ENCODE data around the gene DCP2.

The DCP2 gene

GRCh38 chr5:112965733-112966306 is 10.8 kb upstream of the DCP2 start:
- TF ChIP-seq, protein P1, sequence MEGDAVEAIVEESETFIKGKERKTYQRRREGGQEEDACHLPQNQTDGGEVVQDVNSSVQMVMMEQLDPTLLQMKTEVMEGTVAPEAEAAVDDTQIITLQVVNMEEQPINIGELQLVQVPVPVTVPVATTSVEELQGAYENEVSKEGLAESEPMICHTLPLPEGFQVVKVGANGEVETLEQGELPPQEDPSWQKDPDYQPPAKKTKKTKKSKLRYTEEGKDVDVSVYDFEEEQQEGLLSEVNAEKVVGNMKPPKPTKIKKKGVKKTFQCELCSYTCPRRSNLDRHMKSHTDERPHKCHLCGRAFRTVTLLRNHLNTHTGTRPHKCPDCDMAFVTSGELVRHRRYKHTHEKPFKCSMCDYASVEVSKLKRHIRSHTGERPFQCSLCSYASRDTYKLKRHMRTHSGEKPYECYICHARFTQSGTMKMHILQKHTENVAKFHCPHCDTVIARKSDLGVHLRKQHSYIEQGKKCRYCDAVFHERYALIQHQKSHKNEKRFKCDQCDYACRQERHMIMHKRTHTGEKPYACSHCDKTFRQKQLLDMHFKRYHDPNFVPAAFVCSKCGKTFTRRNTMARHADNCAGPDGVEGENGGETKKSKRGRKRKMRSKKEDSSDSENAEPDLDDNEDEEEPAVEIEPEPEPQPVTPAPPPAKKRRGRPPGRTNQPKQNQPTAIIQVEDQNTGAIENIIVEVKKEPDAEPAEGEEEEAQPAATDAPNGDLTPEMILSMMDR (IDR thresholded peaks at IDR 0.05; ENCODE audit: control extremely low read depth, extremely low read depth, low read depth, missing control alignments): no peak
- no peak for DNase-seq (ENCODE audit: extremely low spot score)
- CTCF ChIA-PET: interaction anchor here (0.8 to 2.1 kb wide), 5 partner anchors 11 to 414 kb away, joined by 3 to 7 read pairs (median 4); partner anchors contain the start of genes DCP2 and REEP5
- POLR2A ChIA-PET: no interaction called here

DNA sequence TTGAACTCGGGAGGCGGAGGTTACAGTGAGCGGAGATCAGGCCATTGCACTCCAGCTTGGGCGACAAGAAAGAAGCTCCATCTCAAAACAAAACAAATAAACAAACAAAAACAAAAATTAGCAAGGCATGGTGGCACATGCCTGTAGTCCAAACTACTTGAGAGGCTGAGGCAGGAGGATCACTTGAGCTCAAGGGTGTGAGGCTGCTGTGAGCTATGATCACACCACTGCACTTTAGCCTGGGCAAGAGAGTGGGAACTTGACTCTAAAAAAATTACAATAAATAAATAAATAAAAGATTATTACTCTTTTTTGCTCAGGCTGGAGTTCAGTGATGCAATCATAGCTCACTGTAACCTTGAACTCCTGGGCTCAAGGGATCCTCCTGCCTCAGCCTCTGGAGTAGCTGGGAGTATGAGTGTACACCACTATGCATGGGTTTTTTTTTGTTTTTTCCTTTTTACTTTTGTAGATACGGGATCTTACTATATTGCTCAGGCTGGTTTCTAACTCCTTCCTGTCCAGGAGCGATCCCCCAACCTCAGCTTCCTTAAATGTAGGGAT is 9.0 kb upstream of the DCP2 start:
- ChIA-PET CTCF (interaction anchor here (1.0 to 3.9 kb wide), 5 partner anchors 28 to 107 kb away, joined by 3 to 28 read pairs (median 3); partner anchors contain the start of genes REEP5 and SRP19), POLR2A (no interaction called here)
- TF ChIP-seq, protein P1 (IDR thresholded peaks at IDR 0.05; ENCODE audit: control extremely low read depth, extremely low read depth, low read depth, missing control alignments): no peak

GRCh38 chr5:112968411-112969106 is 8.0 kb upstream of the DCP2 start:
- no peak for DNase-seq (ENCODE audit: extremely low spot score)
- POLR2A ChIA-PET: no interaction called here
- TF ChIP-seq, protein P1 (IDR thresholded peaks at IDR 0.05; ENCODE audit: control extremely low read depth, extremely low read depth, low read depth, missing control alignments): no peak
- CTCF ChIA-PET: interaction anchor here (1.1 to 3.9 kb wide), 5 partner anchors 27 to 52 kb away, joined by 3 to 28 read pairs (median 3); partner anchors contain the start of gene REEP5

More for the DNA sequence above, 9.0 kb upstream of the DCP2 start:
- no peak for DNase-seq (ENCODE audit: extremely low spot score)

DNA sequence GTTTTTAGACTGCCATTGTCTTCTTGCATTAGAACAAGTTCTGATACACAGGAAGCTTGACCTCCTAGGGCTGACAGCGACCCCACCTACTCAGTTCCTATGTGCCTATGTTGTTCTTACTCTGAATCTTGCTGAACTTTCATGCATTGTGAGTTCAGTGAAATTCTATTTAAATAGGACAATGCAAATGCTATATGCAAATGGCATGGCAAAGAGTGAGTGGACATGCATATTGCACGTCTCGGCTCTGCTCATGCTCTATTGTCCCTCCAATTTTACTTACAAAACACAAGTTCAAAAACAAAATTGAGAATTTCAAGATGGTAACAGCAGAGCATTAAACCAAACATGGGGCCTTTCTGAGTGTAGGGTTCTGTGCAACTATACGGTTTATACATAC is 5.3 kb upstream of the DCP2 start:
- TF ChIP-seq, protein P1 (IDR thresholded peaks at IDR 0.05; ENCODE audit: control extremely low read depth, extremely low read depth, low read depth, missing control alignments): no peak
- CTCF ChIA-PET: interaction anchor here (1.6 to 3.3 kb wide), 2 partner anchors 15 to 51 kb away, joined by 3 to 12 read pairs; partner anchors contain the start of gene REEP5
- DNase-seq (ENCODE audit: extremely low spot score): no peak
- POLR2A ChIA-PET: no interaction called here

DNA sequence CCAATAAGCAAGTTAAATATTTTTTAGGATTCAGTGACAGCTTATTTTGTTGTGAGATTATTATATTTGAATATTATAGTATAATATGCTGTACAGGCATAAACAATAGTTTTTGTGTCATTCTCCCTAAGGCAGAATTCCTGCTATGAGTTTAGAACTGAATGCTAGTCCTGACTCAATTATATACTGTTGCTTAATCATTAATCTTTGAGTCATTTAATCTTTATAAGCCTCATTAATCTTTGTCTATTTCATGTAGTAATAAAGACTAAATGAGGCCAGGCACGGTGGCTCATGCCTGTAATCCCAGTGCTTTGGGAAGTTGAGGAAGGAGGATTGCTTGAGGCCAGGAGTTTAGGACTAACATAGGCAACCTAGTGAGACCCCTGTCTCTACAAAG is 3.6 kb upstream of the DCP2 start:
- TF ChIP-seq, protein P1 (IDR thresholded peaks at IDR 0.05; ENCODE audit: control extremely low read depth, extremely low read depth, low read depth, missing control alignments): no peak
- ChIA-PET POLR2A (no interaction called here), CTCF (interaction anchor here (1.3 to 3.3 kb wide), 5 partner anchors 9 to 421 kb away, joined by 3 to 12 read pairs (median 3); partner anchors contain the start of gene REEP5)
- no peak for DNase-seq (ENCODE audit: extremely low spot score)

DNA sequence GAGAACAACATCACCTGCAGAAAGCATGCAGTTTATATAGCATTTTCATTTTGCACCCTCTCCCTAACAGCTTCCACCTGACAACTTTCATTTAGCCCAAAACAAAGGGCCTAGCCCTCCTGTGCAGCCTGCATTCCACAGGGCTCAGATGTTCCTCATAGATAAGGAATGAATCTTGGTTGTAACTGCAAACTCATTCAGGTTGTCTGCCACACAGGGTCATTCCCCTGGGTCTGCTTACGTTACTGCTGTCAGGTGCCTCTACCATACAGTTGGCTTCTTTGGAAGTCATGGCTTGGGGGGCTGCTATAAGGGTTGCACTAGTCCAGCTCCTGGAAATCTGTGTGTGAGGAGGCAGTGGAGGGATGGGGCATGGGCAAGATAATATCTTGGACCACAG is 2.7 kb upstream of the DCP2 start:
- DNase-seq (ENCODE audit: extremely low spot score): no peak
- ChIA-PET CTCF (interaction anchor here (0.8 to 3.7 kb wide), 6 partner anchors 12 to 422 kb away, joined by 3 to 28 read pairs (median 8); partner anchors contain the start of gene REEP5), POLR2A (no interaction called here)
- TF ChIP-seq, protein P1 (IDR thresholded peaks at IDR 0.05; ENCODE audit: control extremely low read depth, extremely low read depth, low read depth, missing control alignments): no peak

All from GM10248 (cell line).